Kidney (tissue), 14 donors: ENCODE results near the gene ASL. TPM values are rescaled to one million over a fixed set of nuclear protein-coding genes. Genes with fewer than 3 reads are reported as not detected.
"Not testable (repeated sequence)": the region's sequence is repeated elsewhere in the genome, so short reads cannot be mapped to it uniquely, and the experiment has no call there.

Experiments
- DNase-seq, 5 donors: peaks; one replicate each; pipeline ENCODE4 v3.0.0-alpha.2; 2013 to 2020
- FAIRE-seq: peaks from 2 replicates; lab custom pipeline; 2012; peaks lifted over from hg19 to GRCh38; lab: Jason Lieb, UNC
- H3K27ac ChIP-seq, 2 donors: one replicate each; pipeline ENCODE4 v1.7.0; 2013; ENCODE audit warnings: low read depth in 2 of 2, low read length in 2 of 2, inconsistent platforms in 1 of 2
- H3K27me3 ChIP-seq: one replicate; pipeline ENCODE4 v1.7.1; 2013; ENCODE audit warnings: low read length, inconsistent platforms; ENCODE audit not compliant: control insufficient read depth, insufficient read depth
- H3K36me3 ChIP-seq, 3 donors: one replicate each; pipeline versions ENCODE4 v1.7.0 to v1.7.1; 2013; ENCODE audit warnings: low read length in 3 of 3, control low read depth in 1 of 3, inconsistent platforms in 1 of 3; ENCODE audit not compliant: insufficient read depth in 3 of 3, control insufficient read depth in 2 of 3
- H3K4me1 ChIP-seq, 3 donors: one replicate each; pipeline versions ENCODE4 v1.7.0 to v1.7.1; 2013; ENCODE audit warnings: low read length in 3 of 3, inconsistent platforms in 1 of 3, low read depth in 1 of 3; ENCODE audit not compliant: control insufficient read depth in 2 of 3, insufficient read depth in 2 of 3
- H3K4me3 ChIP-seq, 3 donors: one replicate each; pipeline versions ENCODE4 v1.7.0 to v1.8.1; 2013; ENCODE audit warnings: low read length in 3 of 3, control low read depth in 1 of 3, inconsistent platforms in 1 of 3
- H3K9ac ChIP-seq, 3 donors: one replicate each; pipeline versions ENCODE4 v1.7.0 to v1.7.1; 2013; ENCODE audit warnings: low read length in 3 of 3, control low read depth in 1 of 3, inconsistent platforms in 1 of 3
- H3K9me3 ChIP-seq, 3 donors: one replicate each; pipeline versions ENCODE4 v1.7.0 to v1.7.1; 2013; ENCODE audit warnings: low read length in 3 of 3, control low read depth in 1 of 3, inconsistent platforms in 1 of 3; ENCODE audit not compliant: control insufficient read depth in 2 of 3, insufficient read depth in 1 of 3
- CTCF ChIP-seq: IDR thresholded peaks from 3 replicates; pipeline ENCODE4 v1.5.1; 2012; ENCODE audit warnings: mild to moderate bottlenecking, moderate library complexity, borderline replicate concordance; ENCODE audit not compliant: insufficient read depth; ENCODE audit errors: extremely low read depth
- intact Hi-C: fragments of 100-400 bp; cut with DNase I; formaldehyde crosslinking; loops from one replicate; pipeline ENCODE4 v1.11.1; 2022
- polyA plus RNA-seq: library from polyadenylated mRNA; stranded (reverse); fragments of 350-450 nt; fragmentation: Illumina TruSeq; extraction: RNeasy Lipid Tissue Mini Kit (QIAGEN cat#74804); gene quantifications from one replicate; pipeline ENCODE4 v1.2.3, GENCODE V29; 2014; ENCODE audit warnings: low read depth, low replicate concordance; ENCODE audit not compliant: insufficient read depth
- total RNA-seq: library from RNA; stranded (reverse); fragmentation: NEBNext Ultra II Directional; extraction: Animal tissue kit (Norgen Biotek cat#: 25700); gene quantifications from one replicate; pipeline ENCODE4 v1.2.1, GENCODE V29; 2021
- donor health status: control.
- donor health status: control.
- donor health status: control.
- donor health status: control.
- donor health status: control.
- donor health status: DM: yes; HTN: yes; CAD: no.
- donor health status: Normal renal cell carcinoma (clear cell type).

ASL gene
- total and polyA plus RNA-seq, 2 donors from 2014 or later = 57.2 to 111 TPM

- Histone ChIP-seq H3K9ac (peak overlapping the region; percentile 30 to 66 (median 57)), H3K27me3 (no peaks in the 10 kb centered on the region), H3K27ac (peak overlapping the region; percentile 83 to 92), H3K36me3 (no peaks in the 10 kb centered on the region), H3K4me1 (peaks cover 0 to 2% (median 0%) of the 10 kb centered on the region in 3 donors), H3K4me3 (peak overlapping the region; percentile 67 to 80 (median 68)), H3K9me3 (no peaks in the 10 kb centered on the region)
- intact Hi-C loops = no loop called here
- no peak for TF ChIP-seq CTCF
- DNase-seq = peak; percentile 86 to 93 (median 90)
- no peak for FAIRE-seq
Observed at GRCh38 chr7:66099551-66100407, 24.2 kb downstream of the ASL start.

GRCh38 chr7:66100408-66101050, 24.9 kb downstream of the ASL start:
- H3K36me3 ChIP-seq = no peaks in the 10 kb centered on the region
- H3K27me3 ChIP-seq = no peaks in the 10 kb centered on the region
- no peaks in the 10 kb centered on the region for H3K9me3 ChIP-seq
- H3K27ac ChIP-seq = peak overlapping the region; percentile 83 to 92
- DNase-seq (no peak), FAIRE-seq (no peak)
- TF ChIP-seq CTCF = no peak
- H3K4me3 ChIP-seq = peak overlapping the region; percentile 67 to 80 (median 68)
- H3K9ac ChIP-seq = peak overlapping the region in 2 of 3 donors; percentile 24 to 66
- H3K4me1 ChIP-seq = peaks cover 0 to 3% (median 2%) of the 10 kb centered on the region in 3 donors
- intact Hi-C loops = no loop called here

- H3K36me3 ChIP-seq, FAIRE-seq, H3K4me1 ChIP-seq, H3K9me3 ChIP-seq, intact Hi-C loops, DNase-seq, H3K27me3 ChIP-seq, H3K4me3 ChIP-seq, H3K27ac ChIP-seq, H3K9ac ChIP-seq: not testable (repeated sequence)
Observed at GRCh38 chr7:66102168-66102567, 26.5 kb downstream of the ASL start.

GRCh38 chr7:66103994-66104393, 28.4 kb downstream of the ASL start:
- FAIRE-seq, H3K4me1 ChIP-seq, DNase-seq, intact Hi-C loops, H3K9ac ChIP-seq, H3K4me3 ChIP-seq, H3K9me3 ChIP-seq, H3K36me3 ChIP-seq, H3K27me3 ChIP-seq, H3K27ac ChIP-seq: not testable (repeated sequence)
